Ovary (tissue), 3 donors: ENCODE data around the gene ONECUT3.
"Not testable (repeated sequence)": the region's sequence is repeated elsewhere in the genome, so short reads cannot be mapped to it uniquely, and the experiment has no call there.

Experiments used
- EP300 ChIP-seq: sonication (generic); formaldehyde crosslinking; IDR thresholded peaks from one replicate; pipeline ENCODE4 v1.6.1; 2017; ENCODE audit warnings: antibody characterized with exemption
- TF ChIP-seq, protein P1 (sequence below), 3 donors: fragments of 450-650 bp in 2 of 3; fragments of 200-600 bp in 1 of 3; IDR thresholded peaks; one replicate each; pipeline versions ENCODE4 v1.5.1 to v1.8.0; 2016 to 2022; ENCODE audit warnings: antibody characterized with exemption in 3 of 3, mild to moderate bottlenecking in 1 of 3
- donor health status: DM: no; HTN: no; CAD: no.

DNA sequence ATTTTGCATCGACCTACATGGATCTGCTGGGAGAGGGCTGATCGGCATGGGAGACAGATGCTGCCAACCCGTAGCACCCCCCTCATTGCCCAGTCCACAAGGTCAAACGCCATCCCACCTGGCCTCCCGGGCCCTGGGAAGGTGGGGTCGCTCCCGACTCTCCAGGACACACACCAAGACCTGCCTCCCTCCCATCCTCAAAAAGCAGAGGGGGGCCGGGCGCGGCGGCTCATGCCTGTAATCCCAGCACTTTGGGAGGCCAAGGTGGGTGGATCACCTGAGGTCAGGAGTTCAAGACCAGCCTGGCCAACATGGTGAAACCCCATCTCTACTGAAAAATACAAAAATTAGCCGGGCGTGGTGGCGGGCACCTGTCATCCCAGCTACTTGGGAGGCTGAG lies 46.7 kb upstream of the ONECUT3 start:
- TF ChIP-seq, protein P1, sequence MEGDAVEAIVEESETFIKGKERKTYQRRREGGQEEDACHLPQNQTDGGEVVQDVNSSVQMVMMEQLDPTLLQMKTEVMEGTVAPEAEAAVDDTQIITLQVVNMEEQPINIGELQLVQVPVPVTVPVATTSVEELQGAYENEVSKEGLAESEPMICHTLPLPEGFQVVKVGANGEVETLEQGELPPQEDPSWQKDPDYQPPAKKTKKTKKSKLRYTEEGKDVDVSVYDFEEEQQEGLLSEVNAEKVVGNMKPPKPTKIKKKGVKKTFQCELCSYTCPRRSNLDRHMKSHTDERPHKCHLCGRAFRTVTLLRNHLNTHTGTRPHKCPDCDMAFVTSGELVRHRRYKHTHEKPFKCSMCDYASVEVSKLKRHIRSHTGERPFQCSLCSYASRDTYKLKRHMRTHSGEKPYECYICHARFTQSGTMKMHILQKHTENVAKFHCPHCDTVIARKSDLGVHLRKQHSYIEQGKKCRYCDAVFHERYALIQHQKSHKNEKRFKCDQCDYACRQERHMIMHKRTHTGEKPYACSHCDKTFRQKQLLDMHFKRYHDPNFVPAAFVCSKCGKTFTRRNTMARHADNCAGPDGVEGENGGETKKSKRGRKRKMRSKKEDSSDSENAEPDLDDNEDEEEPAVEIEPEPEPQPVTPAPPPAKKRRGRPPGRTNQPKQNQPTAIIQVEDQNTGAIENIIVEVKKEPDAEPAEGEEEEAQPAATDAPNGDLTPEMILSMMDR (IDR thresholded peaks at IDR 0.05): not testable (repeated sequence)
- TF ChIP-seq EP300: not testable (repeated sequence)
